Hair follicular keratinocyte (primary cell): ENCODE results near the gene ZNF816. TPM values are rescaled to one million over a fixed set of nuclear protein-coding genes. Genes with fewer than 3 reads are reported as not detected.

Source experiments
- total RNA-seq: library from RNA; depleted of rRNA; stranded (reverse); fragments of >200 nt; gene quantifications from 2 replicates; pipeline ENCODE4 v1.2.3, GENCODE V29; 2015

Gene ZNF816
- 3.5 and 4.8 TPM in 2 replicates for total RNA-seq

GRCh38 chr19:52962394-52963246, at the start of gene ZNF816:
TSS of gene ZNF816 (minus strand) at chr19:52962881. CDS start at chr19:52956089, 6,792 bp downstream.

GRCh38 chr19:52922841-52923777, 39.6 kb downstream of the ZNF816 start, which contains the start of gene ZNF888:
TSS of gene ZNF888 (minus strand) at chr19:52923428. CDS start at chr19:52917873, 5,555 bp downstream.

Other genes with a start within 250 kb of the ZNF816 start
- 2.2 and 3.4 TPM in 2 replicates for gene ZNF611, start 227.8 kb downstream of the ZNF816 start, total RNA-seq
- gene ZNF600, start 176.1 kb downstream of the ZNF816 start, total RNA-seq: 2.2 and 5.0 TPM in 2 replicates
- gene ZNF28, start 141.2 kb downstream of the ZNF816 start, total RNA-seq: 12.0 and 12.7 TPM in 2 replicates
- gene ZNF468, start 105.3 kb downstream of the ZNF816 start, total RNA-seq: 6.8 and 10.1 TPM in 2 replicates
- gene ZNF320, start 65.2 kb downstream of the ZNF816 start, total RNA-seq: 5.4 and 5.5 TPM in 2 replicates
- 3.4 and 6.2 TPM in 2 replicates for gene ZNF888, start 39.5 kb downstream of the ZNF816 start, total RNA-seq
- gene ERVV-1, start 51.0 kb upstream of the ZNF816 start, total RNA-seq: not detected in 2 replicates
- gene ERVV-2, start 81.9 kb upstream of the ZNF816 start, total RNA-seq: not detected in 2 replicates
- 7.4 and 10.4 TPM in 2 replicates for gene ZNF160, start 140.5 kb upstream of the ZNF816 start, total RNA-seq
- gene ZNF415, start 170.0 kb upstream of the ZNF816 start, total RNA-seq: 1.0 and 1.6 TPM in 2 replicates
- 2.5 and 3.1 TPM in 2 replicates for gene ZNF347, start 196.2 kb upstream of the ZNF816 start, total RNA-seq
- 2.1 and 2.9 TPM in 2 replicates for gene ZNF665, start 230.5 kb upstream of the ZNF816 start, total RNA-seq